ENCODE results near the gene CCNT1. TPM values are rescaled to one million over a fixed set of nuclear protein-coding genes. Genes with fewer than 3 reads are reported as not detected.

The CCNT1 gene
- total RNA-seq, 2 donors from 2014 or later: 33.0 to 33.8 TPM

- H3K27me3 ChIP-seq (replicated peaks; ENCODE audit: insufficient read depth): no peaks in the 10 kb centered on the region
- DNase-seq (ENCODE audit: low spot score): no peak
- WGBS: 51% methylated on average over 2 of the region's 2 CpGs
- H3K4me1 ChIP-seq (replicated peaks): no peaks in the 10 kb centered on the region
- H3K4me3 ChIP-seq: no peak overlapping the region
- H3K36me3 ChIP-seq: no peaks in the 10 kb centered on the region
- TF ChIP-seq POLR2A (IDR thresholded peaks at IDR 0.05) (no peak), POLR2AphosphoS5 (IDR thresholded peaks at IDR 0.05) (no peak), CTCF (IDR thresholded peaks at IDR 0.05) (no peak)
- intact Hi-C loops (cut with DNase I): no loop called here
- no peaks in the 10 kb centered on the region for H3K9me3 ChIP-seq
- H3K27ac ChIP-seq: no peak overlapping the region
Measured at GRCh38 chr12:48750769-48751356, 34.4 kb upstream of the CCNT1 start.

- no peaks in the 10 kb centered on the region for H3K36me3 ChIP-seq
- no peak for DNase-seq (ENCODE audit: low spot score)
- no peaks in the 10 kb centered on the region for H3K9me3 ChIP-seq
- H3K4me1 ChIP-seq (replicated peaks): no peaks in the 10 kb centered on the region
- TF ChIP-seq POLR2A (IDR thresholded peaks at IDR 0.05): no peak
- TF ChIP-seq CTCF (IDR thresholded peaks at IDR 0.05): no peak
- TF ChIP-seq POLR2AphosphoS5 (IDR thresholded peaks at IDR 0.05): no peak
- intact Hi-C loops (cut with DNase I): no loop called here
- no peaks in the 10 kb centered on the region for H3K27me3 ChIP-seq (replicated peaks; ENCODE audit: insufficient read depth)
- no peak overlapping the region for H3K27ac ChIP-seq
- WGBS: 96% methylated on average over 1 of the region's 1 CpG
- no peak overlapping the region for H3K4me3 ChIP-seq
Measured at GRCh38 chr12:48750215-48750614, 33.7 kb upstream of the CCNT1 start.

GRCh38 chr12:48744251-48745008 lies 27.9 kb upstream of the CCNT1 start:
- Histone ChIP-seq H3K4me3 (no peak overlapping the region), H3K36me3 (no peaks in the 10 kb centered on the region), H3K4me1 (replicated peaks) (no peaks in the 10 kb centered on the region), H3K27me3 (replicated peaks; ENCODE audit: insufficient read depth) (no peaks in the 10 kb centered on the region), H3K9me3 (no peaks in the 10 kb centered on the region), H3K27ac (no peak overlapping the region)
- DNase-seq (ENCODE audit: low spot score): no peak
- 63% methylated on average over 9 of the region's 9 CpGs for WGBS
- TF ChIP-seq POLR2A (IDR thresholded peaks at IDR 0.05) (no peak), CTCF (IDR thresholded peaks at IDR 0.05) (no peak), POLR2AphosphoS5 (IDR thresholded peaks at IDR 0.05) (no peak)
- intact Hi-C loops (cut with DNase I): no loop called here

GRCh38 chr12:48739618-48740269 lies 23.2 kb upstream of the CCNT1 start:
- Histone ChIP-seq H3K4me3 (no peak overlapping the region), H3K27me3 (replicated peaks; ENCODE audit: insufficient read depth) (no peaks in the 10 kb centered on the region), H3K4me1 (replicated peaks) (no peaks in the 10 kb centered on the region), H3K36me3 (no peaks in the 10 kb centered on the region), H3K9me3 (no peaks in the 10 kb centered on the region), H3K27ac (no peak overlapping the region)
- no peak for DNase-seq (ENCODE audit: low spot score)
- 43% methylated on average over 5 of the region's 5 CpGs for WGBS
- TF ChIP-seq CTCF (IDR thresholded peaks at IDR 0.05): no peak
- no peak for TF ChIP-seq POLR2AphosphoS5 (IDR thresholded peaks at IDR 0.05)
- no peak for TF ChIP-seq POLR2A (IDR thresholded peaks at IDR 0.05)
- intact Hi-C loops (cut with DNase I): no loop called here
